H1 (cell line): ENCODE data around the gene ZC3H8. TPM values are rescaled to one million over a fixed set of nuclear protein-coding genes. Genes with fewer than 3 reads are reported as not detected.

Experiments used
- ATF2 ChIP-seq: IDR thresholded peaks from 2 replicates; pipeline ENCODE4 v1.6.1; 2012; ENCODE audit warnings: low read length, inconsistent platforms
- BACH1 ChIP-seq: IDR thresholded peaks from 2 replicates; pipeline ENCODE4 v1.6.1; 2012; ENCODE audit warnings: low read length, improper control_type of control experiment
- CTCF ChIP-seq, 3 experiments: IDR thresholded peaks; 1 replicate in 2 of 3; 2 replicates in 1 of 3; pipeline versions ENCODE4 v1.5.1 to v1.6.1; 2011; ENCODE audit warnings: low read length in 3 of 3, mild to moderate bottlenecking in 3 of 3, inconsistent platforms in 2 of 3, low read depth in 1 of 3, moderate library complexity in 1 of 3; ENCODE audit not compliant: insufficient read depth in 1 of 3; ENCODE audit errors: control extremely low read depth in 1 of 3
- KDM4A ChIP-seq: IDR thresholded peaks from one replicate; pipeline ENCODE4 v1.7.1; 2012; ENCODE audit warnings: low read depth, mild to moderate bottlenecking, moderate library complexity, low read length, inconsistent platforms; ENCODE audit not compliant: severe bottlenecking
- RNF2 ChIP-seq: fragments of 200-900, 300-1000 bp; sonication (generic); IDR thresholded peaks from 2 replicates; pipeline ENCODE4 v1.7.1; 2016; ENCODE audit warnings: borderline replicate concordance, low read depth, mild to moderate bottlenecking, antibody characterized with exemption, low read length; ENCODE audit not compliant: poor library complexity, severe bottlenecking; ENCODE audit errors: missing control alignments
- polyA plus RNA-seq, 7 experiments: library from polyadenylated mRNA; depleted of rRNA in 3 of 7; stranded (reverse) in 5 of 7; unstranded in 2 of 7; fragments of >200 nt in 5 of 7; fragments of 200-250 nt in 2 of 7; gene quantifications; 1 replicate in 5 of 7; 2 replicates in 1 of 7; 4 replicates in 1 of 7; pipeline versions ENCODE4 v1.2.1 to v1.2.3, GENCODE V29; 2011 to 2013; ENCODE audit warnings: missing spikeins in 2 of 7, mixed read lengths in 2 of 7
- total RNA-seq: library from RNA; stranded (reverse); fragmentation: NEBNext Ultra II Directional; extraction: Animal tissue kit (Norgen Biotek cat#: 25700); gene quantifications from 2 replicates; pipeline ENCODE4 v1.2.1, GENCODE V29; 2021

Gene ZC3H8
- total and polyA plus RNA-seq, 2 of the 8 experiments (the other 6 are each of a cell fraction or from before 2014, with no cell fraction given), result 1.9 to 7.1 TPM

- TF ChIP-seq RNF2 (no peak), ATF2 (no peak), CTCF (IDR thresholded peaks at IDR 0.05; ENCODE audit: control extremely low read depth in 1 of 3, insufficient read depth in 1 of 3, low read depth in 1 of 3, low read length in 3 of 3) (no peak), BACH1 (no peak), KDM4A (no peak)
Measured at GRCh38 chr2:112162341-112162740, 92.5 kb downstream of the ZC3H8 start (continued).

Other genes with a start within 250 kb of the ZC3H8 start
- gene TMEM87B, start 199.8 kb downstream of the ZC3H8 start, total RNA-seq, result 7.2 and 9.6 TPM in 2 replicates
- 3.0 and 9.0 TPM in 2 replicates for gene TMEM87B, start 199.8 kb downstream of the ZC3H8 start, polyA plus RNA-seq (2011; rRNA removed)
- gene FBLN7, start 116.7 kb downstream of the ZC3H8 start, total RNA-seq, result 0.30 and 0.82 TPM in 2 replicates
- 0.77 and 0.88 TPM in 2 replicates for gene FBLN7, start 116.7 kb downstream of the ZC3H8 start, polyA plus RNA-seq (2011; rRNA removed)
- gene ZC3H6, start 20.6 kb upstream of the ZC3H8 start, total RNA-seq, result 6.9 and 7.3 TPM in 2 replicates
- 1.4 and 1.5 TPM in 2 replicates for gene ZC3H6, start 20.6 kb upstream of the ZC3H8 start, polyA plus RNA-seq (2011; rRNA removed)
- gene RGPD8, start 178.6 kb upstream of the ZC3H8 start, total RNA-seq, result 8.2 and 9.3 TPM in 2 replicates
- 0.51 and 0.72 TPM in 2 replicates for gene RGPD8, start 178.6 kb upstream of the ZC3H8 start, polyA plus RNA-seq (2011; rRNA removed)
- gene TTL, start 227.1 kb upstream of the ZC3H8 start, total RNA-seq, result 53.5 and 57.1 TPM in 2 replicates
- 14.4 and 17.5 TPM in 2 replicates for gene TTL, start 227.1 kb upstream of the ZC3H8 start, polyA plus RNA-seq (2011; rRNA removed)